ENCODE measurements around the gene EIF2B4. TPM values are rescaled to one million over a fixed set of nuclear protein-coding genes. Genes with fewer than 3 reads are reported as not detected.

EIF2B4 gene
- total and polyA plus RNA-seq, 2 of the 13 experiments (the other 11 are each of a cell fraction or from before 2014, with no cell fraction given) = 91.5 to 96.4 TPM

- no peak for TF ChIP-seq KLF13 (CRISPR knock-in tag; IDR thresholded peaks at IDR 0.05)
- no peak for TF ChIP-seq ZBTB40 (IDR thresholded peaks at IDR 0.05)
- 0 out of 2 replicates have a peak, but pooled peaks have one; percentile 45 for TF ChIP-seq ZBTB40 (CRISPR knock-in tag; IDR thresholded peaks at IDR 0.05)
- no peak for TF ChIP-seq ZNF839 (CRISPR knock-in tag; IDR thresholded peaks at IDR 0.05; ENCODE audit: borderline replicate concordance)
- TF ChIP-seq ATF2 (CRISPR knock-in tag; IDR thresholded peaks at IDR 0.05) = peak; percentile 76; the same call in 1 of the 2 replicates
- peak; percentile 52 for TF ChIP-seq FOXP4 (CRISPR knock-in tag; IDR thresholded peaks at IDR 0.05)
- TF ChIP-seq NKX3-1 (CRISPR knock-in tag; IDR thresholded peaks at IDR 0.05) = no peak
- no peak for TF ChIP-seq BRF2 (CRISPR knock-in tag; IDR thresholded peaks at IDR 0.05)
- no peak for TF ChIP-seq ZNF710 (CRISPR knock-in tag; IDR thresholded peaks at IDR 0.05; ENCODE audit: borderline replicate concordance)
- TF ChIP-seq ZNF484 (CRISPR knock-in tag; IDR thresholded peaks at IDR 0.05; ENCODE audit: borderline replicate concordance, low read depth) = no peak
- peak; percentile 12 for TF ChIP-seq THRA (CRISPR knock-in tag; IDR thresholded peaks at IDR 0.05; ENCODE audit: borderline replicate concordance)
These were observed 49.1 kb downstream of the EIF2B4 start (continued) for GRCh38 chr2:27320958-27321543.
